GM12878 (cell line): ENCODE measurements around the gene EHMT2. TPM values are rescaled to one million over a fixed set of nuclear protein-coding genes. Genes with fewer than 3 reads are reported as not detected.

Experiments
- BACH1 ChIP-seq: fragments of 450-650 bp; IDR thresholded peaks from 2 replicates; pipeline ENCODE4 v1.6.1; 2017; ENCODE audit warnings: mild to moderate bottlenecking, borderline replicate concordance
- BHLHE40 ChIP-seq, 2 experiments: fragments of 450-650 bp in 1 of 2; IDR thresholded peaks; 2 replicates each; pipeline ENCODE4 v1.6.1; 2011 to 2017; ENCODE audit warnings: low read depth in 2 of 2, borderline replicate concordance in 1 of 2, improper control_type of control experiment in 1 of 2, low read length in 1 of 2, mild to moderate bottlenecking in 1 of 2
- CHD2 ChIP-seq: IDR thresholded peaks from 2 replicates; pipeline ENCODE4 v1.6.1; 2011; ENCODE audit warnings: low read depth, low read length, improper control_type of control experiment, borderline replicate concordance
- EED ChIP-seq: sonication (generic); IDR thresholded peaks from 2 replicates; pipeline ENCODE4 v1.6.1; 2016; ENCODE audit warnings: antibody characterized with exemption, low read depth
- IKZF2 ChIP-seq, 2 experiments: fragments of 450-650 bp; IDR thresholded peaks; 2 replicates each; pipeline ENCODE4 v1.6.1; 2017; ENCODE audit warnings: mild to moderate bottlenecking in 2 of 2, moderate library complexity in 2 of 2
- MYC ChIP-seq: IDR thresholded peaks from 2 replicates; pipeline ENCODE4 v1.6.1; 2011; ENCODE audit warnings: mild to moderate bottlenecking, low read length, moderate library complexity, inconsistent platforms; ENCODE audit not compliant: insufficient read depth, insufficient replicate concordance, insufficient read length, severe bottlenecking
- POLR2AphosphoS5 ChIP-seq: IDR thresholded peaks from 2 replicates; pipeline ENCODE4 v1.6.1; 2011; ENCODE audit warnings: mild to moderate bottlenecking, low read length, inconsistent platforms
- SIN3A ChIP-seq: IDR thresholded peaks from 2 replicates; pipeline ENCODE4 v1.6.1; 2012; ENCODE audit warnings: low read depth, low read length, improper control_type of control experiment
- SPI1 ChIP-seq: IDR thresholded peaks from 2 replicates; pipeline ENCODE4 v1.6.1; 2011; ENCODE audit warnings: low read depth, mild to moderate bottlenecking, low read length, moderate library complexity, borderline replicate concordance; ENCODE audit not compliant: insufficient read depth
- ZNF687 ChIP-seq: fragments of 450-650 bp; IDR thresholded peaks from 2 replicates; pipeline ENCODE4 v1.6.1; 2017; ENCODE audit warnings: mild to moderate bottlenecking, moderate library complexity
- polyA plus RNA-seq, 11 experiments: library from polyadenylated mRNA; depleted of rRNA in 4 of 11; unstranded in 6 of 11; stranded (reverse) in 5 of 11; fragments of >200 nt; fragmentation: Nextera tagmentation in 4 of 11; fragmentation: Illumina TruSeq in 1 of 11; extraction: Ambion mirVana in 4 of 11; extraction: Trizol in 1 of 11; gene quantifications; 1 replicate in 1 of 11; 2 replicates in 10 of 11; pipeline versions ENCODE4 v1.2.1 to v1.2.3, GENCODE V29; 2011 to 2016; ENCODE audit warnings: inconsistent platforms in 2 of 11, missing spikeins in 2 of 11, low read depth in 1 of 11
- total RNA-seq, 4 experiments: library from RNA; depleted of rRNA in 3 of 4; stranded (reverse); fragments of >200 nt in 3 of 4; fragmentation: Illumina TruSeq in 1 of 4; extraction: Trizol in 1 of 4; gene quantifications; 2 replicates each; pipeline versions ENCODE4 v1.2.1 to v1.2.3, GENCODE V29; 2013 to 2021
- TF ChIP-seq, protein P1 (sequence below): fragments of 450-650 bp; IDR thresholded peaks from 2 replicates; pipeline ENCODE4 v1.6.1; 2018; ENCODE audit warnings: mild to moderate bottlenecking, low read depth, moderate library complexity; ENCODE audit not compliant: partially characterized antibody

Gene EHMT2
- total and polyA plus RNA-seq, 10 of the 15 experiments (the other 5 are each of a cell fraction or from before 2014, with no cell fraction given), result 1.7 to 53.2 (median 36.3) TPM

DNA sequence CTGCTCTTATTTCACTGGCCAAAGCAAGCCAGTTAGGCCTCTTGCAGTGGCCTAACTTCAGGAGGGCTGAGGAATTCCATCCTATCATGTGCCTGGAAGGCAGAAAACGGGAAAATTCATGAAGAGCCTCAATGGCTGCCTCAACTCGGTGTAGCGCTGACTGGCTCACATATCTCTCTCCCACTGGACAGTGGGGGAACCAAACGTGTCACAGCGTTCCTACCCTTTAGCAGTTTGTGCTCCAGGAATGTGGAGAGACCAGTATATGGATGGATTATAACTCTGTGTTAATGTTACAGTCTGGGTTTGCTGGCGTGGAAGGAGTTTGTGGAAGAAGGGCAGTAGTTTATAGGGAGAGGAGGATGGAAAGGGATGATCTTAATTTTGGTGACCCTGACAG is 18.3 kb upstream of the EHMT2 start (continued):
- TF ChIP-seq, protein P1, sequence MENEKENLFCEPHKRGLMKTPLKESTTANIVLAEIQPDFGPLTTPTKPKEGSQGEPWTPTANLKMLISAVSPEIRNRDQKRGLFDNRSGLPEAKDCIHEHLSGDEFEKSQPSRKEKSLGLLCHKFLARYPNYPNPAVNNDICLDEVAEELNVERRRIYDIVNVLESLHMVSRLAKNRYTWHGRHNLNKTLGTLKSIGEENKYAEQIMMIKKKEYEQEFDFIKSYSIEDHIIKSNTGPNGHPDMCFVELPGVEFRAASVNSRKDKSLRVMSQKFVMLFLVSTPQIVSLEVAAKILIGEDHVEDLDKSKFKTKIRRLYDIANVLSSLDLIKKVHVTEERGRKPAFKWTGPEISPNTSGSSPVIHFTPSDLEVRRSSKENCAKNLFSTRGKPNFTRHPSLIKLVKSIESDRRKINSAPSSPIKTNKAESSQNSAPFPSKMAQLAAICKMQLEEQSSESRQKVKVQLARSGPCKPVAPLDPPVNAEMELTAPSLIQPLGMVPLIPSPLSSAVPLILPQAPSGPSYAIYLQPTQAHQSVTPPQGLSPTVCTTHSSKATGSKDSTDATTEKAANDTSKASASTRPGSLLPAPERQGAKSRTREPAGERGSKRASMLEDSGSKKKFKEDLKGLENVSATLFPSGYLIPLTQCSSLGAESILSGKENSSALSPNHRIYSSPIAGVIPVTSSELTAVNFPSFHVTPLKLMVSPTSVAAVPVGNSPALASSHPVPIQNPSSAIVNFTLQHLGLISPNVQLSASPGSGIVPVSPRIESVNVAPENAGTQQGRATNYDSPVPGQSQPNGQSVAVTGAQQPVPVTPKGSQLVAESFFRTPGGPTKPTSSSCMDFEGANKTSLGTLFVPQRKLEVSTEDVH, result no peak
- TF ChIP-seq SIN3A, result no peak
- TF ChIP-seq EED, result no peak
- no peak for TF ChIP-seq CHD2
- TF ChIP-seq ZNF687, result no peak
- no peak for TF ChIP-seq BHLHE40 (IDR thresholded peaks at IDR 0.05; ENCODE audit: borderline replicate concordance in 1 of 2, low read depth in 2 of 2, low read length in 1 of 2)
- TF ChIP-seq SPI1, result no peak
- TF ChIP-seq POLR2AphosphoS5, result no peak
- no peak for TF ChIP-seq MYC
- TF ChIP-seq BACH1, result no peak
- TF ChIP-seq IKZF2 (IDR thresholded peaks at IDR 0.05), result no peak
